HG03025 (cell line): ENCODE data around the gene CDV3.
A peak's percentile ranks its signal among the peaks of the same experiment; 100 is the strongest.

Experiments used
- ATAC-seq: cut with Tn5 transposase; IDR thresholded peaks from one replicate; pipeline ENCODE4 v1.9.1; 2021; ENCODE audit warnings: mild to moderate bottlenecking, moderate library complexity; ENCODE audit not compliant: unreplicated experiment, low FRiP score

Gene CDV3

DNA sequence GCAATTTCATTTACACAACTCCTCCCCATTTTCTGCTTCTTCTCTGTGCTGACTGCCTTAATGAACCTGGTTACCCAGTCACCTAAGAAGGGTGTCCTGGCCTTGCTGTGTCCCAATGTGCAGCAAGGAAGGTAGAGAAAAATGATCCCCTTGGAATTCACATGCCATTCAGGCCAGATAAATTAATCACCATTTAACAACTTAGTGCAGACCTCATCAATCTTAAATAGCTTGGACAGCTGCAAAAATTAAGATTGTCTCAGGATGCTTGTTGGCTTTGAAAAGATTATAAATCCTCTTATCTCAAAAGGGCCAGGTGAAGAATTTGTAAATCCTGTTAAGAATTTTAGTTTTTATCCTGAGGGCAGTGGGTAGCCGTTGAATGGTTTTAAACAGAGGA, 9.7 kb upstream of the CDV3 start:
- ATAC-seq: no peak

DNA sequence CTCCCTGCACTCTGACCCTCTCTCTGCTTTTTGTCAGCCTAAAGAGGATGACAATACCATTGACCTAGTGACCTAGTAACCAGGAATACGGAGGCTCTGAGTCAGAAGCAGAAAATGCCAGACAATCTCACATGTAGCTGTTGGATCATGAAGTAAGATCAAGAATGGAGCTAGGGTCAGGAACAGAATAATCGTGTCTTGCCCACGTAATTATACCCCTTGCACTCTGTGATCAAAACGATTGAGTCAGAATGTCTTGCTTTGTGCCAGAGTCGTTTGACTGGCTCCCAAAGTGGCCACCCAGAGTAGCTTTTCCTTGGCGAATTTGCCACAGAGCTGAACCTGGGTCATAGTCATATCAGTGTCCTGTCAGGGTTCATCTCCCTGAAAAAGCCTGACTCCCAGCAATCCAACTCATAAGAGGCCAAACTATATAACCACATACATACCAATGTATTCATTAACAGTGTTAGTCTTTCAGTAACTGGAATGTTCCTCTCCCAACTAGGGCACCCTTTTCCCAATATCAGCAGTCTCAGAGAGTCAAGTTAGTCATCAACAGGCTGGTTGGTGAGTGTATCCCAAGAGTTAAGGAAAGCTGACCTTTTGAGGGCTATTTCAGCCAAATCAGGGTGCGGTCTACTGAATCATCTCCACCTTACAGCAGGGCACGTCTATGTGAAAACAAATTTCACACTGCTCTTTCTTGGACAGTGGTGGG, 5.0 kb upstream of the CDV3 start:
- ATAC-seq: no peak

DNA sequence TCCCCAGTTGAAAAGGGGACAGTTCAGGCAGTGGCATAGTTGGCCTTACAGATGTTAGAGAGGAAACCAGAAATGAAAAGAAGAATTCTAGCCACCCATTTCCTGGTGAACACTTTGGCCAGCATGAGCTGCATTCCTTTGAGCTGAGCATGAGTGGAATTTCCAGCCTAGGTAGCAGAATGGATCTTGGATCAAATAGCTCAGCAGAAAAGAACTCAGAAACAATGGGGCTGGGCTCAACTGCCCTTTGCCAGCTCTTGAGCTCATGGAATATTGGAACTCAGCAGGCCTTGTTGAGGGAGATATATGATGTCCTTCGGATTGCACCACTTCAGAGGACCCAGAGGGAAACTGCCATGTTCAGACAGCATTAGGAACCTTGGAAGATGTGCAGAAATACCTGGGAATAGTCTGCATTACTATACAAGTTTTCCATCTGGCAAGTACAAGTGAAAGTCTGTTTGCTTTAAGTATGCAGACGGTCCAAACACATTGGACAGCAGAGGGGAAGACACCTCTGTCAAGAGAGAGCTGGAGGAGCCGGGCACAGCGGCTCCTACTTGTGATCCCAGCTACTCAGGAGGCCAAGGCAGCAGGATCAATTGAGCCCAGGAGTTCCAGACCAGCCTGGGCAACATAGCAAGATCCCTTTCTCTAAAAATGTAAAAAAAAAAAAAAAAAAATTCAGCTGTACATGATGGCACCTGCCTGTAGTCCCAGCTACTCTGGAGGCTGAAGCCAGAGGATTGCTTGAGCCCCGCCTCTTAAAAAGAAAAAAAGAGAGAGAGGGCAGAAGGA, 3.1 kb upstream of the CDV3 start:
- ATAC-seq: no peak

DNA sequence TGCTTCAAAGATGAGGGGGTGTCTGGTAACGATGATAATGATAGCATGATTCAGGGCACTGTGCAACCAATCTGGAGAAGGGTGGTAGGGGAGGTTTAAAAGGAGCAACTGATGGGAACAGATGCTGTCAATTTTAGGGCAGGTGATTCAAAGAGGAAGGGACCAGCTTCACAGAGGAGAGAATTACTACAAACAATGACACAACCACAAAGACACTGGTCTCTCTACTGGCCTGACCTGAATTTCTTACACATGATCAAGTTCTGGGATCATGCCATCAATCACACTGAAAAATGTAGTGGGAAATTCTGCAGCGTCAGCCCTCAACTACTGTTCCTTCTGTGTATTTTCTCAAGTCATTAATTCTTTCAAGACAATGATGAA, 2.6 kb upstream of the CDV3 start:
- ATAC-seq: no peak

DNA sequence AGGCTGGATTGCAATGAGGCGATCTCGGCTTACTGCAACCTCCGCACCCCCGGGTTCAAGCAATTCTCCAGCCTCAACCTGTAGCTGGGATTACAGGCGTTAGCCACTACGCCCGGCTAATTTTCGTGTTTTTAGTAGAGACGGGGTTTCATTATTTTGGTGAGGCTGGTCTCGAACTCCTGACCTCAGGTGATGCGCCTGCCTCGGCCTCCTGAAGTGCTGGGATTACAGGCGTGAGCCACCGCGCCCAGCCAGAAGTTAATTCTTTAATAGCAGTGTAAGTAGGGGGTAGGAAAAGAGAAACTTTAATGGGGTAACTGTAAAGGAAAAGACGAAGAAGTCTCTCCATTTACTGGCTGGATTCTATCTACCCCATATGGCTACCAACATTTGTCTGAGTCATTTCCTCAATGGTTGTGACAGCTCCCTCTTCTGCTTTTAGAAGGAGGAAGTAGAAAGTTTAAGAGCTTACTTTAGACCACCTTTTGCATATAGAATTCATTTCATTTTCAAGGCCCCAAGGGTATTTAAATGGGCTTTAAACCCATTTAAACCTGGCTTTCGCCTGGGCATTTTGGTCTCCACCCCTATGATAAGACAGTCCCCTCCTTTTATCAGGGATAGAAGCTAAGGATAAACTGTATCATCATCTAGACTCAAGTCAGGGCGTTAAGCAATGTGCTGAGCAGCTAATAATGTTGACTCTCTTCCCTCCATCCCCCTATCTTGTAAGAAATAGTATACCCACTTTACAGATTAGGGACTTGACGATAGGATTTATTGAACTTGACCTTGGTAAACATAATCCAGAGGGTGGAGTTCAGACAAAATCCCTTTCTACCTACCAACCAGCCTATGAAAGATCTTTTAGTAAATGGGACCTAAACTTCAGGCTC, 1.1 kb upstream of the CDV3 start:
- ATAC-seq: no peak

DNA sequence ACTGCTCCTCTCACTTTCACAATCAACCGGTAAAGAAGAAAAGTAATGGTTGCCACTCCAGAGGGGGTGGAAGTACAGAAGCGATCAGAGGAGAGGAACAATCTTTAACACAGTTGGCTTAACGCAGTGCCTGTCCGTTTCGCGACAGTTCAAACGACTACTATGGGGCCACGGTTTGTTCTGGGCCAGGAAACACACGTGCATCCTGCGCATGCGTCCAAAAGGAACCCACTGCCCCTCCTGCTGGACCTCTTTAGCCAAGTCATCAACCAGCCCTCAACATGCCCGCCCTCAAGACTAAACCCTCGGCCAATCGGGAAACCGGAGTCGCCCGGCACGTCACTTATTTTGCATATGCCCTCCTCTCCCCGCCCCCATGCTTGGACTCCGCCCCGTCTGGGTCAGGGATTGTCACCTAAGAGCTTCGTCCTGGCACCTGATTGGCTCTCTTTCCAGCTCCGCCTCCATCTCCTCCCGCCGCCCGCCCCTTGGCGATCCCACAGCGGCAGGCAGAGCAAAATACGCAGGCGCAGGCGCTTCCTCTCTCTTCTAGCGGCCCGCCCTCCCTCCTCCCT, 345 bp upstream of the CDV3 start:
- peak; percentile 80 for ATAC-seq

DNA sequence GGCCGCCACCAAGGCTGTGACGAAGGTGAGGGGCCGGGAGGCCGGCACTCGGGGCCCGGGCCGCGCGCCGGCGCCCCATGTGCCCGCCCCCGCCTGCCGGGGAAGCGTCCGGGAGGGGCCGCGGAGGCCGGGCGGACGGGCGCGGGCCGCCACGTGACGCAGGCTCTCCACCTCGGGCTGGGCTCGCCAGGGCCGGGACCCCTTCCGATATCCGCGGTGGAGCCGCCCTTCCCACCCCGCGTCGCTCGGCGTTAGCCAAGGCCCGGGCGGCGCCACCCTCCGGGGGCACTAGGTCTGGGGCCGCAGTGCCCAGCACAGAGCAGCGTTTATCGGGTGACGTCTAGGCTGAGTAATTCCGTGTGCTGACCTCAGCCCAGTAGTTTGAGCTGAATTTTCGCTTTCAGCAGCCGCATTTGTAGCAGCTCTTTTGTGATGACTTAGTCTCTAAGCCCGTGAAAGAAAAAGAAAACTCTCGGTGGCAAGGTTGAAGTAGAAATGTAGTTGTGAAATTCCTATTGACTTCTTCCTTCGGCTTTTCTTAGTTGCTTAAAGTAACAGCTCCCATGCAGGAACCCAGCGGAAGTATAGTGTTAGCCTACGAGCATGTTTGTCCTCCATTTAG, 885 bp downstream of the CDV3 start:
- peak; percentile 29 for ATAC-seq

DNA sequence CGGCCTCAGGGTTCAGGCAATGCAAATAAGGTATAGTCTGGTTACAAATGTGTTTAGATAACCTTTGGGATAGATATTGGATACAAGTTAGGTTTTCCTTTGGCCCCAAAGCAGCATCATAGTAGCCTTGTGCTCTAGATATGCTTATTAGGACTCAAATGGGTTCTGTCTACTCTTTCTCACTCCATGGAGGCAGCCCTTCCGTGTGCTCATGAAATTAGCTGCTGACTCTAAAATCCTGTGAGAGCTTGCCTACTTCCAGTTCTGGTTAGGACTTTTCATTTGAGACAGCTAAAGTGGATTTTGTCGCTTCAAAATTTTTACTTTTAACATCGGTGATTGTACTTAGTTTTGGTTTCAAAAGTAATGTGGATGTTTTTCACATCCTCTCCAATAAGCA, 1.6 kb downstream of the CDV3 start:
- no peak for ATAC-seq

DNA sequence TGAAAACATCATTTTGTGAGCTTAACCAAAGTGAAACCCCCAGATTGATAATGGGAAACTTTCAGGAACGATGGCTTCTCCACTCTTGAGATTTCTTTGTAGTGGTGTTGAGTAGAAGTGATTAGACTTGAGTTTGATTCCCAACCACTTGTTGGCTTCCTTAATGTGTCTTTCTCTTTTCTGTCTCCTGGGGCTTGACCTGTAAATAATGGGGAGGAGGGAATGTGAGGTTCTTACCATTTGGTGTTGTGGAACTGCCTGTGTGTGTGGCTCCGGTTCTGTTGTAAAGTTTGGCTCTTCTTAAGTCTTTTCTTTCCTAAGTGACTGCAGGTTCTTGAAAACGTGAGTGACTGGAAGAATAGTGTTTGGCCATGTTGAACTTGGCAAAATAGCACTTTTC, 2.7 kb downstream of the CDV3 start:
- no peak for ATAC-seq

DNA sequence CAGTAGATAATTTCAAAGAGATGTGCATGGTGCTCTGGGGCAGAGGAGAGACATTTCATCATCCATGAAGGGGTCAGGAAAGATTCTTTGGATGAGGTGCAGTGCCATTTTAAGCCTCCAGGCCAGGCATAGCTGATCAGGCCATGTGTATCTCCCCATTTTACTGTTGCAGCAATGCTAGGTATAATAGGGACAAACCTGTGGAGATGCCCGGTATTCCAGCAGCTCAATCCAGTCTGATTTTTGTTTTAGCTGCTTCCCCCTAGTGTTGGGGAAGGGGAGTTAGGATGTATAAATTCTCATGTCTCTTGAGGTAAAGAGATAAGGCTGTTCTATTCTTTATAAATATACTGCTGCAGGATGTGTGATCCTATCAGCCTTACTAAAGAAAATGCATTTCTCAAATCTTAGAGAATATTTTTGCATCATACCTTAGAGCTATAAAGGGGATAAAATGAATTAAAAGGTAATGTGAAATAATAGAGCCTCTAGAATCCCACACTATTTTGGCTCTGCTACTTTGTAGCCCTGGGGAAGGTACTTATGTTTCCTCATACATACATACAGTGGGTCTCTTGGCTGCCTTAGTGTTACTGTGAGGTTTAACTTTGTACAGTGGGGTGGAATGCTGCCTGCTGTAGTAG, 5.2 kb downstream of the CDV3 start:
- ATAC-seq: no peak

DNA sequence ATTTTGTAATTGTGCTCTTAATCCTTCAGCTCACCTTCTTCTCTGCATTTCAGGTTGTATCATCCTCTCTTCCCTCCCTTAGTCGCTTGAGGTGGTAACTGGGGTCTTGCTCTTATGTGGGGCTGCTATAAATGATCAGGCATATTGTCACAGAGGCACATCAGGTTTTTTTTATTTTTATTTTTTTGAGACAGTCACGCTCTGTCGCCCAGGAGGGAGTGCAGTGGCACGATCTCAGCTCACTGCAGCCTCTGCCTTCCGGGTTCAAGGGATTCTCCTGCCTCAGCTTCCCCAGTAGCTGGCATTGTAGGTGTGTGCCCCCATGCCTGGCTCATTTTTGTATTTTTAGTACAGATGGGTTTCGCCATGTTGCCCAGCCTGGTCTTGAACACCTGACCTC, 9.9 kb downstream of the CDV3 start:
- ATAC-seq: no peak

DNA sequence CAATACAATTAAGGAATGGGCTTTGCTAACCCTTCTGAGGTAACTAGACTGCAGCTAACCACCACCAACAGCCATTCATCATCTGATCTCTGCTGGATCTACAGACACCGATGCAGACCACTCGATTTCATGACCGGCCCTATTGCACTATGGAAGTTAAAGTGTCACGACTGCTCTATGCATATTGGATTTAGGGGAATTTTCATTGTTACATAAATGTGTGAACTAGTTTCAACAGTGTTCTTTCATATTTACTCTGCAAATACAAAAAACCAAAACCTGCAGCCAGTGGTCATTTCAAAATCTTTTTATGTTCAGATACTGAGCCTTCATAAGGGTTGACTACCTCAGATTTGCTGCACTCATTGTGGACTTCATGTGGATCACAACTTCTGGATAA, 14.5 kb downstream of the CDV3 start:
- ATAC-seq: no peak

DNA sequence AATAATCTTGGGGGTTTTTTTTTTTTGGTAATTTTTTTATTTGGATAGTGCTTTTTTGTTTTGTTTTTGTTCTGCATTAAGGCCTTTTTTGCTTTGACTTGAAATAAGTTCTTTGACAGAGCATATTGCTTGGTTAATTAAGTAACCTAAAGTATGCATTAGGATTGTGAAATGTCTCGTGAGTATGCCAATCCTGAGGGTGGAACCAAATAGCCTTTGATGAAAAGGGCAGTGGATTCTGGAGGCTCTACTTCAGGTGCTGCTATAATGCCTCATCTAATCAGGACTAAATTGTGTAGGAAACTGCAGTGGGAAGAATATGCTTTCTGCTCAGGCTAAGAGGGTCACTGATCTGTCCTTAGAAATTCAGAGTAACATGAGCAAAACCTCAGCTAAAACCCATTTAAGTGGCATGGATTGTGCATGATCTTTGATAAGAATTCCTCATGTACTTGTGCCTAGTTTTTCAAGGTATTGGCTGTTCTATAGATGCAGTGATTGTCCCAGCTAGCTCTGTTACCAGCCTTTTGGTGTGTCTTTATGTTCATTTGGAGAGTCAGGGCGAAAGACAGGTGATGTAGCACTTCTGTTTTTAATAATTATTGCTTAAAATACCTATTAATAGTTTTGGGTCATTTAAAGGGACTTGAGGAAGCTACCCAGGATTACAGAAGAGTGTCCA, 15.4 kb downstream of the CDV3 start:
- no peak for ATAC-seq

DNA sequence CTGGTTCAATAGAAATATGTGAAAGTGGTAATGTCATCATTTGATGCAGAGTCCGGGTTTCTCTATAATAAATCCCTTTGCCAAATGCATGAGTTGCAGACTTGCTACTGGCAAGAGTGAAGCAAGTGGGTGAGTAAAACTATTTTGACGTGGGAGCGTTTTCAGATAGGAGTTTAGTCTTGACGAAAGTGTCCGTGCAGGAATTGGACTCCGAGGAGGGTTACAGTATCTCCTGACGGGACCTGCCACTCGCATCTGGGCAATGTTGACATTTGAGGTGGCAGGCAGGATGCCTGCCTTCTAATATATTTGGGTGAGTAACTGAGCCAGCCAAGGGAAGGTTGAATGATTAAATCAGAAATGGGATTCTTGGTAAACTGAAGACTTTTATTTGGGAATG, 16.0 kb downstream of the CDV3 start:
- no peak for ATAC-seq

DNA sequence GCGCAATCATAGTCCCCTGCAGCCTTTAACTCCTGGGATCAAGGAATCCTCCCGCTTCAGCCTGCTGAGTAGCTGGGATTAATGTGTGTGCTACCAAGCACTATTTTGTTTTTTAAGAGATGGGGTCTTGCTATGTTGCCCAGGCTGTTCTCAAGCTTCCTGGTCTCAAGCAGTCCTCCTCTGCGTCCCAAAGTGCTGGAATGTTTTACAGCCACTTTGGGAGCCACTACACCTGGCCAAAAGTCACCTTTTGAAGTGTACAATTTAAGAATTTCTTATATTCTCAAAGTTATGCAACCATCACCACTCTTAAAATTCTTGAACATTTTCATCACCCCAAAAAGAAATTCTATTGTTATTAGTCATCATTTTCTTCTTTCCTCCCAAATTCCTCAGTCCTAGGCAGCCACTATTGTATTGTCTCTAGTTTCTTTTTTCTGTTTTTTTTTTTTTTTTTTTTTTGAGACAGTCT, 17.8 kb downstream of the CDV3 start:
- ATAC-seq: no peak

DNA sequence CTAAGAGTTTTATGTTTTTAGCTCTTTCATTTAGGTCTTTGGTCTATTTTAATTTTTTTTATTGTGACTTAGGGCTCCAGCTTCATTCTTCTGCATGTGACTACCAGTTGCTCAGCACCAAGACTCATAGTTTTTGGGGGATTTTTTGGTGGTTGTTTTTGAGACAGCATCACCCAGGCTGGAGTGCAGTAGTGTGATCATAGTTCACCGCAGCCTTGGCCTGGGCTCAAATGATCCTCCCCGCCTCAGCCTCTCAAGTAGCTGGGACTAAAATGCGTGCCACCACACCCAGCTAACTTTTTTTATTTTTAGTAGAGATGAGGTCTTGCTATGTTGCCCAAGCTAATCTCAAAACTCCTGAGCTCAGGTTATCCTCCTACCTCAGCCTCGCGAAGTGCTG, 19.4 kb downstream of the CDV3 start:
- peak; percentile 54 for ATAC-seq

DNA sequence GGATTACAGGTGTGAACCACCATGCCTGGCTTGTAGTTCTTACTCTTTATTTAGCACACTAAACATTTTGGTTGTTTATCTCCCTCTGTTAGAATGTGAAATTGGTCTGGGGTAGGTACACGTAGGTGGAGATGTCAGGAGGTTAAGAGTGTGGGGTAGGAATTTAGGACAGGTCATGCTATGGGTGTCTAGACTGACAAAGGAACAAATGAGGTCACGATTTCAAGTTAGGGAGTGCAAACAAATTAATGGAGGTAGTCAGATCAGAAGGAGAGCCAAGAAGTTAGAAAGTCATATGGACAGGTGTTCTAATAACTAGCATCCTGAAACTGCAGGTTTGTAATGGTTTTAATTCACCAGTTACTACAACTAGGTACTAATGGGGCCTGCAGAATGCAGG, 19.8 kb downstream of the CDV3 start:
- ATAC-seq: peak; percentile 21

DNA sequence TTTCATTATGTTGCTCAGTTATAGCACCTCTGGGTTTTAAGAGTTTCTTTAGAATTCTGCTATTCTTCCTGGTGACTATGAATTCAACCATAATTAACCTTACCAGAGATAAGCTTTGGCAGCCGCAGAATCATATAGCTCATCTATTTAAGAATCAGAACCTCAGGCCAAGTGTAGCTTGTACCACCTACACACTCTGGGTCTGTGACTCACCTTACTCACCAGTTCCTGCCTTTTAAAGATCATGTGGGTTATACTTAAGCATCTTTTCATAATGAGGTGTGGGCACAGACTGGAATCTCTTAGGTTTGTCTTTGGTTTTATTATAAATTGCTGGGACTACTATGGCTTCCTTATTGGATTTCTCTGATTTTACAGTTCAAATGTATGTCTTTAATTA, 21.9 kb downstream of the CDV3 start:
- ATAC-seq: no peak

DNA sequence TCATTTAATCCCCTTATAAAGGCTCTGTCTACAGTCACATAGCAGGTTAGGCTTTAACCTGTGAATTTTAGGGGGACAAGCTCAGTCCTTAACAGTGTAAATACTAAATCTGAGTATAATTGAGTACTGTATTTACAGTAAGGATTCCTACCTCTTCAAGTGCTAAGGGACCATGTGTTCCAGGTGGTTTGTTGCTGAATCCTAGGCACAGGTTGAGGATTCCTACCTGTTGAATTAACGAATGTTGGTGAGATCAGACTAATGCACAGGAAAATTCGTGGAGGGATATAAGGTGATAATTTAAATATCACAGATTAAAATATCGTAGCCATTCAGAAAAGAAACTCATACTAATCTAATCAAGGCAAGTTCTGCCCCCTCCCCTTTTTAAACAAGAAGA, 24.9 kb downstream of the CDV3 start:
- ATAC-seq: no peak
